Activated gamma-delta T cell (primary cell): ENCODE results near the gene HEXA.

Source experiments
- DNase-seq: peaks from one replicate; lab custom pipeline; 2025; lab: John Stamatoyannopoulos, UW

The HEXA gene

DNA sequence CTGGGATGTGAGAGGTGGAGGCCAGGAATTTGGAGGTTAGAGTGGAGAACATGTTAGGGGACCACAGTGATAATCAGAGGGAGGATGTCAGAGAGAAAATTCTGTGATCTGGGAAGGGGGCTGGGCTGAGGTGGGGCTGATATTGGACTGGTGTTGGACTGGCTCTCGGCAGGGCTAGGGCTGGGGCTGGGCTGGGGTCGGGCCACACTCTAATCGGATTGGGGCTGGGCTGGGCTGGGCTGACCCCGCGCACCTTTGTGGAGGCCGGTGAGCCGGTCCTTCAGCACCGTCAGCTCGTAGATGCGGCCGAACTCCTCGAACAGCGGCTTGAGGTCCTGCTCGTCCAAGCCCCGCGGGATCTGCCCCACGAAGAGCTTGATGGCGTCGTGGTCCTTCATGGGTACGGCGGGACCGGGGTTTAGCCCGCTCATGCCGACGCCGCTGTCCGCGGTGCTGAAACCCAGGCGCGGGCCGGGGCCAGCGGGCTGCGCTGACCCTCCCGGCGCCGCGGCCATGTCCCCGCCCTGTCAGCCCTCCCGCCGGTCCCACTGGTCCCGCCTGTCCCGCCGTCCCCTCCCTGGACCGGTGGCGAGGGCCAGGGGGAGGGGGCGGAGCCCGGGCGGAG, 56.3 kb downstream of the HEXA start:
- peak; percentile 48 for DNase-seq

DNA sequence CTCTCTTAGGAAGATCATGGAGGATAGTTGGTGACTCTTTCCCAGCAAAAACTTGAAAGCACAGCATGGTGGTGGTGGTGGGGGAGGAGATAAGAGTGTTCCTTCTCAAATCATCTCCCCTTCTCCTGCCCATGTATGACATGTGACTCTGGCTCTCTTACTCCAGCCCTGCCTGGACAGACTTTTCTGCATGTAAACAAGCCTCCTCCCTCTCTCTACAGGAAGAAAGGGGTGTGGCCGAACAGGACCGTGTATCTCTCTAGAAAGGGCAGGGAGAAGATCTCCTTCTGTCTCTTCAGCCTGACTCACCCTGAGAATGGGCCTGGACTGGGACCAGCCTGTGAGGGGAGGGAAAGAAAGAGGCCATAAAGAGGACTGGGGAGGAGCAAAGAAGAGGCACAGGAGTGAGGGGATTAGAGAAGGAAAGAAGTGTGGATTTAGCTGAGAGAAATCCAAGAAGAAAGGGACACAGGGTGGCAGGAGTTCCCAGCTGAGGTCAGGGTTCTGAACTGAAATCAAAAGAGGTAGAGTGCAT, 57.3 kb downstream of the HEXA start:
- no peak for DNase-seq

DNA sequence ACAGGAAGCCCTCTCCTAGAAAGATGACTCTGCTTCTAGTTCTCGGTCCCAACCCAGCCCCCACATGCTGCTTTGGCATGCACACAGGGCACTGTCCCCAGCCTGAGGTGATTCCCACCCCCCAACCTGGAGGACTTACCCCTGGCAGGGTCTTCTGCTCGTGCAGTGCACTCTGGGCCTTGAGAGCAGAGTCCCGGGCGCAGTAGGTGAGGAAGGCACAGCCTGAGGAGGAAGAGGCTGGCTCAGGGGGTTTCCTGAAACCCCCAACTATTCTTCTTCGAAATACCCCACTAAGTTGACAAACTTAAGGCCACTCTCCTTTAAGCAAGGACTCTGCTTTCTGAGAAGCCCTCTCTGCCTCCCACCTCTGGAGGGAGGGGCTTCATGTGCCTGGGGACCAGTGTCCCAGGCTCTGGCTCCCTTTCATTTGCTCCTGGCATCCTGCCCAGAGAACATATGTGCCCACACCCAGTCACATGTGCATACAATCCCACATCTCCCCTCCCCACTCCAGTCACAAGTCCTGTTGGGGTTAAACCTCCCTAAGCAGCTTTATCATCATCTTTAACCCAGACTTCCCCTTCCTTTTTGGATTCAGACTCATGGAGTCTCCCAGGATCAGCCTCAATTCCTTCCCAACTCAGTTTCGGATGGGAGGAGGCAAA, 60.0 kb downstream of the HEXA start:
- DNase-seq: no peak

DNA sequence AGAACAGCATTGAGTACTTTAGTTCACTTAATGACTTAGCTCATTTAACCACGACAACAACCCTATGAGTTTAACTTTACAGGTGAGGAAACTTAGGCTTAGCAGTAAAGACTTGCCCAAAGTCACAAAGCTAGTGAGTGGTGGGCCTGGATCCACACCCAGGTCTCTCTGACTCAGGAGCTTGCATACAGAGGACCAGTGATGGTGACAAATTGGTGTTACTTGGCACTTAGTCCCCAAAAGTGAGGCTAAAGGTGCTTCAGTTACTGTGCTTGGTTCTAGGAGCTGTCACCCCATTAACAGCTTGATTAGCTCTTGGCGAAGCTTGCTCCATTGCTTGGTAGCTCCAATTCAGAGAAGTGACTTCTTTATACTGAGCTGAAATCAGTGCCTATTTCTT, 61.9 kb downstream of the HEXA start:
- no peak for DNase-seq

DNA sequence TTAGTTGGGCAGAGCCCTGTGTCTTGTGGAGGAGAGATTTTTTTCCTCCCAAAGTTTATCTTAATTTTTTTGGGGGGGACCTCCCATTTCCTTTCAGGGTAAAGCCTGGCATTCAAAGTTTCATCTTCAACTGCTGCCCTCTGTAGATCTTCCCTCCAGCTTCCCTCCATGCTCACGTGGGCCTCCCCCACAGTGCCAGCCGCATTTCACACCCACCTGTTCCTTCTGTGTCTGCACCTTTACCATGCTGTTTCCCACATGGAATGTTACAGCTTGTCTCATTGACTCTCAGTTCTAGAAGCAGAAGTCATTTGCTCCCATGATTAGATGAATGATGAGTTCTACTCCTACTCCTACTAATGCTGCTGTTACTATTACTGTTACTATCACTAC, 62.4 kb downstream of the HEXA start:
- DNase-seq: no peak

DNA sequence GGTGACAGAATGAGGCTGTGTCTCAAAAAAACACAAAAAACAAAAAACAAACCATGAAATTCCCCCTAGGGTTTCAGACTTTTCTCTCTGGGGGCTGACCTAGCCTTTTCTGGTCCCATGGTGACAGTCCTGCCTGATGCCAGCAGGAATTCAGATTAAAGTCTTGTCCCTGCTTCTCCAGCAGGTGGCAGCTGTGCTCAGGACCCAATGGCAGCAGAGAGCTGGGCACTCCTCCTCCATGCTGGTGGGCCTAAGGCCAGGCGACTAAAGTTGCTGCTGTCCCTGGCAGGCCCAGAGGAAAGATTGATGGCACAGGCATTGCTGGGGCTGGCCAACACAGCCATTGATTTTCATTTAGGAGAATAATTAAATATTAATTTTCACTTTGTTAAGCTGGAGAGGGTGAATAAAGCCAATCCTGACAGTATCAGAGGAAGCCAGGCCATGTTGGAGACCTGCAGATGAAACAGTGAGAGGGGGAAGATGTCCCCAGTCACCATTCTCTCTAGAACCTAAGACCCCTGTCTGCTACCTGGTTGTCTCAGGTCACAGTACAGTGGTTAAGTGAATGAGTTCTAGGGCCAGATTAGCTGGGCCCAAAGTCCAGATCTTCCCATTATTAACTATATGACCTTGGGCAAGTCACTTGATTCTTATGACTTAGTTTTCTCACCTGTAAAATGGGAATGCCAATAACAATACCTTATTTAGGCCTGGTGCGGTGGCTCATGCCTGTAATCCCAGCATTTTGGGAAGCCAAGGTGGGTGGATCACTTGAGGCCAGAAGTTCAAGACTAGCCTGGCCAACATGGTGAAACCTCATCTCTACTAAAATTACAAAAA, 63.0 kb downstream of the HEXA start:
- no peak for DNase-seq

DNA sequence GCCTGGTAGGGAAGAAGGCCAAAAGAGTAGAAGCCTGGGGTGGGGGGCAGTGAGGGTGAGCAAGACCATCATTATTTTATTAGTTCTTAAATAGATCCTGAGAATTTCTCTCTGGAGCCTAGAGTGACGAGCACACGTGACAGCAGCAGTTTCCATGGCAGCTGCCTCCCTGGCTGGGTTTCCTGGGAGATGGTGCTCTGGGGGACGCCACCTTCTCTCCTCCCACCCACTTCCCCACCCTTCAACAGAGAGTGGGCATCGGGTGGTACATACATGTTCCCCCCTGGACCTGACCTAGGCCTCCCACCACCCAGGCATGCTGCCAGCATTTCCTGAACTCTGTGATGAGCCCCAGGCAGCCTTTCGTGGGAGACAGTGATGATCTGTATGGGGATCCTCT, 68.8 kb downstream of the HEXA start:
- DNase-seq: no peak

DNA sequence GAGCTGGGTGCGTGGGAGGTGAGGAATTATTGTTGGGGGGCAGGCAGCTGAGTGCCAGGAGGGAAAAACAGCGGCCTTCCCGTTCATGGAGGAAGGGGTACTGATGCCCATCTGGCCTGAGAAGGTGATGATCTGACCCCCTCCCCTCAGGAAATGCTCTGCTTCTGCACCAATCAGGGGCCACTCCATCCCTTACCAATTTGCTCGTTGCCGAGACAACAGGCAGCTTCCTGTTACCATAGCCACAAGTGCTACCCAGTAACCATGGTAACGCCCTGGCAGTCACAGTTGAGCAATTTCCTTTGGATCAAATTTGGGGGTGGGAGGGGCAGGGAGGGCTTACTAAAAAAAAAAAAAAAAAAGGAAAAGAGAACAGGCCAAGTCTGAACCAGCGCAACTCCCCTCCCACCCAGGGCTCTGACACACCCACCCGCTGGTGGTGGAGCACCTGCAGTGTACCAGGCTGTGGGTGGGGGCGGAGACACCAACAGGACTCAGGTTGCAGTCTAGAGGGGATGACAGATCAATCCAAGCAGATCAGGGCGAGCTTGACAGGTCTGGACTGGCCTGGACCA, 69.5 kb downstream of the HEXA start:
- DNase-seq: no peak

DNA sequence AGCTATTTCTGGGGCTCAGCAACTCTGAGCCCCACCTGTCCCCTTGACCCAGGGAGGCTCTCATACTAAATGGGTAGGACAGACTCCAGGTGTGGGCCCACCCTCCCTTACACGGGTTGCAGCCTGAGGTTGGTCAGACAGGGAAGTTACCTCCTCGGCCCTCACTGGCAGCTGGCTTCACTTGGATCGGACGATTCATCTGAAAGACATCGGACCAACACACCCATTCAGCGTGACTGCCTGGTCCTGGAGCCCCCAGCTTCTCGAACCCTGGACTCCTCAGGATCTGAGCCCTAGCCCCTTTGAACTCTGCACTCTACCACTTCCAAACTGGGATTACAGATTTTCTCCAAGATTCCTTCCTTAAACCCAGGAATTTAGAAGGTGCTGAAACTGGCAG, 71.2 kb downstream of the HEXA start:
- DNase-seq: no peak

DNA sequence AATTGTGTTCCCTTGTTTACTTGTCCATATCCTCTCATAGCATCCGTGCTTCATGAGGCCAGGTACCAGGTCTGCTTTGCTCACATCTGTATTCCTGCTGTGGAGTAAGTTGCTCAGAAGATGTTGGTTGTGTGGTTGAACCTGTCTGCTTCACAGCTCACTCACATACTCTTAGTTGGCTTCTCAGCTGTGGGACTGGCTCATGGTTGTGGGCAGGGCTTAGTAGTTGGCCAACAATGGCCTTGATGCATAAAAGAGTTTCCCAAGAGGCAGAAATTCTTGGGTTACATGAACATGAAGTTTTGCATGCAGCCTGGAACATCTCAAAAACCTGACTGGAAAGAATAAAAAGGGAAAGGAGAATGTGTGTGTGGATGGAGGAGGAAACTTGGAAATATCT, 72.9 kb downstream of the HEXA start:
- DNase-seq: no peak
